Measurements from ENCODE around the gene SLC26A6. TPM values are rescaled to one million over a fixed set of nuclear protein-coding genes. Genes with fewer than 3 reads are reported as not detected.

SLC26A6 gene
- total RNA-seq, 3 donors from 2014 or later (not counting 1 experiment from before 2014, with no cell fraction given), result 25.8 to 37.6 (median 32.3) TPM

DNA sequence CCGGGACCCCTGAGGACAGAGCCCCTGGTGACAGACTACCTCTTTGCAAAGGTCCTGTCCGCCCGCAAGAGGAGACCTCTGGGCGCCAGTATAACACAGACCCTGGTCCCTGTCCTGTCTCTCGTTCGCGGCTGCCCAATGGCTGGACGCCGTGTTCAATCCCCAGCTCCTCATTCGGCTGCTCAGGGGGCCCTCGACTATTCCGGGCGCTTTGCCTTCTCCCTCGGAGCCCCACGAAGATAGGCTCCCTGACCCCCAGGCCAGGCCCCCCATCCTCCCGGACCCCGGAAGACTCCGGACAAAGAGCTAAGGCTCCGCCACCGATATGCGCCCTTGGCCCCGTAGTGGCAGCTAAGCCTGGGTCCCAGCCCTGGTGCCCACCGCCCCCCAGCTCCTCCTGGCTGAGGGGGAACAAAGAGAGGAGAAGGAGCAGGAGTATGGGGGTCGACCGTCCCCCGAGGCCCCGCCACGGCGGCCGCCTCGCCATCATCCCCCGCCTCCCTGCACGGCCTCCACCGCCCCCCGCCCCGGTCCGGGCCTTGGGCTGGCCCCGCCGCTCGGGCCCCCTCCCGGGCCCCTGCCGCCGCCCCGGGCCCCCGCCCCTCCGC is 27.0 kb upstream of the SLC26A6 start:
- DNase-seq (no peak), ATAC-seq (no peak)
- Mint-ChIP-seq H3K4me3 (peak overlapping the region; percentile 64), H3K36me3 (no peaks in the 10 kb centered on the region), H3K27me3 (ENCODE audit: low read depth in 2 of 2) (peaks cover 7 to 15% of the 10 kb centered on the region in 2 donors), H3K4me1 (peaks cover 11 to 17% of the 10 kb centered on the region in 2 donors), H3K27ac (peak overlapping the region in 1 of 2 donors; percentile 26), H3K9me3 (no peaks in the 10 kb centered on the region)
- 3% methylated on average over 41 of the region's 46 CpGs for WGBS (ENCODE audit: insufficient coverage)
- Histone ChIP-seq H3K36me3 (ENCODE audit: control insufficient read depth, insufficient read depth, low read length) (no peaks in the 10 kb centered on the region), H3K4me1 (ENCODE audit: control insufficient read depth, insufficient read depth, low read length) (peaks cover 36% of the 10 kb centered on the region), H3K27ac (ENCODE audit: low read length) (no peak overlapping the region), H3K9me3 (ENCODE audit: control insufficient read depth, insufficient read depth, low read length) (peaks cover 3% of the 10 kb centered on the region), H3K27me3 (ENCODE audit: control insufficient read depth, insufficient read depth, low read length) (peaks cover 16% of the 10 kb centered on the region), H3K4me3 (ENCODE audit: low read length) (no peak overlapping the region)
- no peak for TF ChIP-seq CTCF (IDR thresholded peaks at IDR 0.05)
- intact Hi-C loops (cut with micrococcal nuclease), result no loop called here

- peaks cover 16% of the 10 kb centered on the region for H3K27me3 ChIP-seq (ENCODE audit: control insufficient read depth, insufficient read depth, low read length)
Measured at GRCh38 chr3:48661501-48662144, 26.4 kb upstream of the SLC26A6 start.

DNA sequence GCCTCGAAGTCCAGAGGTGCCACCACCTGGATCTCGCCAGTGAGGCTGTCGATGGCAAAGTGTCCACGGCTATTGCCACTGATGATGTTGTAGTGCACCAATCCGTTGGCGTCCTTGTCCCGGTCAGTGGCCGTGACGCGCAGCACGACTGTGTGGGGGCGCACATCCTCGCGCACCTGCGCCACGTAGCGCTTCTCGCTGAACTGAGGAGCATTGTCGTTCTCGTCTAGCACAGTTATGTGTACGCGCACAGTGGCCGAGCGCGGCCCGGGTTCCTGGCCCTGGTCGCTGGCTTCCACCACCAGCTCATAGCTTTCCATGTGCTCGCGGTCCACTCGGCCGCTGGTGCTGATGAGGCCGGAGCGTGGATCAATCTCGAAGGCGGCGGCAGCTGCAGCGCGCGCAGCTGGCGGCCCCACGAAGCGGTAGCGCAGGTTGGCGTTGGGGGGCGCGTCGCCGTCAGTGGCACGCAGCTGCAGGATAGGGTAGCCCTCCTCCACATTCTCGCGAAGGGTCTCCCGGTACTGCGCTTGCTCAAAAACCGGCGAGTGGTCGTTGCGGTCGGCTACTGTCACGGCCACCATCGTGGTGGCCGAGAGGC is 25.6 kb upstream of the SLC26A6 start:
- H3K27ac Mint-ChIP-seq, result no peak overlapping the region
- peaks cover 19 to 22% of the 10 kb centered on the region in 2 donors for H3K4me1 Mint-ChIP-seq
- H3K9me3 Mint-ChIP-seq, result no peaks in the 10 kb centered on the region
- Histone ChIP-seq H3K4me3 (ENCODE audit: low read length) (no peak overlapping the region), H3K27ac (ENCODE audit: low read length) (no peak overlapping the region), H3K4me1 (ENCODE audit: control insufficient read depth, insufficient read depth, low read length) (peaks cover 46% of the 10 kb centered on the region), H3K36me3 (ENCODE audit: control insufficient read depth, insufficient read depth, low read length) (no peaks in the 10 kb centered on the region), H3K9me3 (ENCODE audit: control insufficient read depth, insufficient read depth, low read length) (peaks cover 3% of the 10 kb centered on the region), H3K27me3 (ENCODE audit: control insufficient read depth, insufficient read depth, low read length) (peaks cover 16% of the 10 kb centered on the region)
- no peak for TF ChIP-seq CTCF (IDR thresholded peaks at IDR 0.05)
- peaks cover 7 to 15% of the 10 kb centered on the region in 2 donors for H3K27me3 Mint-ChIP-seq (ENCODE audit: low read depth in 2 of 2)
- intact Hi-C loops (cut with micrococcal nuclease), result no loop called here
- WGBS (ENCODE audit: insufficient coverage), result 64% methylated on average over 61 of the region's 61 CpGs
- no peaks in the 10 kb centered on the region for H3K36me3 Mint-ChIP-seq
- no peak for DNase-seq
- H3K4me3 Mint-ChIP-seq, result peak overlapping the region; percentile 37
- no peak for ATAC-seq

More at GRCh38 chr3:48661501-48662144, 26.4 kb upstream of the SLC26A6 start:
- Mint-ChIP-seq H3K36me3 (no peaks in the 10 kb centered on the region), H3K27ac (peak overlapping the region in 1 of 2 donors; percentile 26), H3K4me3 (peak overlapping the region; percentile 64), H3K27me3 (ENCODE audit: low read depth in 2 of 2) (peaks cover 7 to 15% of the 10 kb centered on the region in 2 donors), H3K9me3 (no peaks in the 10 kb centered on the region), H3K4me1 (peaks cover 17 to 20% of the 10 kb centered on the region in 2 donors)
- H3K27ac ChIP-seq (ENCODE audit: low read length), result no peak overlapping the region
- TF ChIP-seq CTCF (IDR thresholded peaks at IDR 0.05), result no peak
- WGBS (ENCODE audit: insufficient coverage), result 3% methylated on average over 67 of the region's 67 CpGs
- H3K9me3 ChIP-seq (ENCODE audit: control insufficient read depth, insufficient read depth, low read length), result peaks cover 3% of the 10 kb centered on the region
- intact Hi-C loops (cut with micrococcal nuclease), result no loop called here
- H3K4me3 ChIP-seq (ENCODE audit: low read length), result no peak overlapping the region
- peaks cover 42% of the 10 kb centered on the region for H3K4me1 ChIP-seq (ENCODE audit: control insufficient read depth, insufficient read depth, low read length)
- no peaks in the 10 kb centered on the region for H3K36me3 ChIP-seq (ENCODE audit: control insufficient read depth, insufficient read depth, low read length)
- ATAC-seq, result peak; percentile 55 to 72 (median 63)
- peak; percentile 81 to 88 for DNase-seq
